HG03066 (cell line): ENCODE results near the gene IKZF1.

ENCODE experiments used
- ATAC-seq: cut with Tn5 transposase; IDR thresholded peaks from one replicate; pipeline ENCODE4 v1.9.1; 2021; ENCODE audit warnings: low read depth; ENCODE audit not compliant: unreplicated experiment

The IKZF1 gene

DNA sequence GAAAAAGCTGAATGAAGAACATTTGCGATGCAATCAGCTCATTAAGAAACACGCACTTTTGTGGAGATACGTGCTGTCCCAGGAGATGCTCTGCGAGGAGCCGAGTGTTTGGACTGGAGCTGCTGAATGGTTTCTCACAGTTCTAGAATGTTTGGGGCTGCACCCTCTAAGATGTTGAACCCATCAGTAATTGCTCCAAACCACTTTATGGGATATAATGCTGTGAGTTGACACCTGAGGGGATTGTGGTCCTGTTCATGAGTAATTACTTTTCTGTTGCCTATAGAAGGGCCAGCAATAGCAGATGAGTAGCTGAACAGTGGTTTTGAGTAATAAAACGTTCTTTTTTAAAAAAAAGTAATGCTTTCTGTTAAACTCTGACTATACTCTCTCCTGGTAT is 63.1 kb downstream of the IKZF1 start:
- ATAC-seq, result no peak

GRCh38 chr7:50368366-50368765 is 63.9 kb downstream of the IKZF1 start:
- ATAC-seq, result no peak

- no peak for ATAC-seq
These were observed 64.9 kb downstream of the IKZF1 start for GRCh38 chr7:50369143-50370026.

GRCh38 chr7:50370884-50371283 is 66.4 kb downstream of the IKZF1 start:
- no peak for ATAC-seq

- no peak for ATAC-seq
These were observed 67.1 kb downstream of the IKZF1 start for GRCh38 chr7:50371551-50372021.

- no peak for ATAC-seq
These were observed 68.4 kb downstream of the IKZF1 start for GRCh38 chr7:50372923-50373322.

GRCh38 chr7:50376056-50376820 is 71.7 kb downstream of the IKZF1 start:
- ATAC-seq, result no peak

GRCh38 chr7:50377356-50377755 is 72.8 kb downstream of the IKZF1 start:
- ATAC-seq, result no peak

DNA sequence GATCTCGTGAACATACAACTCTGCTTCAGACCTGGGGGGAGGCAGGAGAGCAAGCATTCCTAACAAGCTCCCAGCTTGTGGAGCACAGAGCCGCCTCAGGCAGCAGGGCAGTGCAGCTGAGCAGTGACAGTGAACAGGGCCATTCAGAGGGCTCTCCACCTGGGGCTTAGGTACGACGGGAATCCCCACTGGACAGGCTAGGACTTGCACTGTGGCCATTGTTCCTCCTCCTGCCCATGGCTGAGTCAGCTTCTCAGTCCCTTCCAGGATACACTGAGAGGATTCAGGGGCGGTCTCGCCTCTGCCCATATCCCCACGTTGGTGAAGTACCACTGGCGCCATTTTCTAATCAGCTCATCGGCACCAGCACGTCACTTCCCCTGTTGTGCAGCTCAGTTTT is 74.6 kb downstream of the IKZF1 start:
- no peak for ATAC-seq

DNA sequence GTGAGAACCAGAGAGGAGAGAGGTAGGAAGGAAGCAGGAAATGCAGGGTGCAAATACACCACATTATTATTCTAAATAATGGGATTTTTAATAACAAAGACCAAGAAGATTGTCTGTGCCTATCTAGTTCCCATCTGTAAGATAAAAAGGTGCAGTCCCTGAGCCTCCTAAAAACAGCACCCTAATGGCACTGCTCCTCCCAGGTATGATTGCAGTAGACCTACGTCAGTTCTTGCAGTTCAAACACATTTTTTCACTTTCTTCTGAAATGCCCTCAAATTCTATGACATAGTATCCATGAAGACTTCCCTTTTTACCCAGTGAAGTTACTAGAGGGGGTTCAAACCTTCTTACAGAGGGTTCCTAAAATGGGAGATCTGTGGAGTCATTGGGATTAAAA is 75.0 kb downstream of the IKZF1 start:
- ATAC-seq, result no peak

DNA sequence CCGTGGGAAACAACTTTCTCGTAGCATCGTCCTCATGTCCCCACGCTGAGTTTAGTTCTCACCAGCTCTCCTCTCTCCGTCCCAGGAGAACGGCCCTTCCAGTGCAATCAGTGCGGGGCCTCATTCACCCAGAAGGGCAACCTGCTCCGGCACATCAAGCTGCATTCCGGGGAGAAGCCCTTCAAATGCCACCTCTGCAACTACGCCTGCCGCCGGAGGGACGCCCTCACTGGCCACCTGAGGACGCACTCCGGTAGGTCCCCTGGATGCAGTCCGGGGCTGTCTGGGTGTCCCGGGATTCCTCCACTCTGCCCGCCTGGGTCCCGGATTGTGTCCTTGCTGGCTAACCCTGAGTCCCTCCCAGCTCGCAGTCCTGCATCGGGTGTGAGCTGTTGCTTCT is 77.9 kb downstream of the IKZF1 start:
- ATAC-seq, result no peak

DNA sequence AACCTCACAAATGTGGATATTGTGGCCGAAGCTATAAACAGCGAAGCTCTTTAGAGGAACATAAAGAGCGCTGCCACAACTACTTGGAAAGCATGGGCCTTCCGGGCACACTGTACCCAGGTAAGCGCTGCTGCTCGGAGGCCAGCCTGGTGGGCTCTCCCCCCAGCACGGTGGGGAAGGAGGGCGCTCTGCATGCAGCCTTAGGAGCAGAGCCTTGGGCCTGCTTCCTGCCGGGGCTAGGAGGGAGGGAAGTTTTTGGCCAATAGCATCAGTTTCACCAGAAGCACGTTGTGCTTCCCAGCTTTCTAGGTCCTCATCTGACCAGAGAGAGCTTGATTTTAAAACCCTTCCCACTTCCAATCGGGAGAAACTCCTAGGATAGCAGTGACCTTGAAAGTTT is 82.8 kb downstream of the IKZF1 start:
- ATAC-seq, result no peak

DNA sequence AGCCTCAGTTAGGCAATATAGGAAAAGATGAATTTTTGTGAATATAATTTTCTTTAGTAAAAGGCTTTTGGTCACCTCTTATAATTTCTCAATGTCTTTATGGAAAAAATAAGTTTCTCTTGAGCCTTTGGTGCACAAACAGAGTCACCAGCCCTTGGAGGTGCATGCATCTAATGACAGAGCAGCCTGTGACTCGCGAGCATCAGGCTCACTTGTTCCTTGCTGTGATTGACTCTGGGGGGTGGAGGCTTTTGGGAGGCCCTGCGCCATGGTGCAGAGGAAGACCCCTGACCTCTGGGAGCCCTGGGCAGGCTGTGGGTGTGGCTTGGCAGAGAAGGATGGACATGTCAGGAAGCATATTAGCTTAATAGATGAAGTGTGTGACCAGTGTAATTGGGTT is 85.4 kb downstream of the IKZF1 start:
- ATAC-seq, result no peak

GRCh38 chr7:50391386-50391785 is 86.9 kb downstream of the IKZF1 start:
- ATAC-seq, result no peak

GRCh38 chr7:50393076-50393475 is 88.6 kb downstream of the IKZF1 start:
- ATAC-seq, result no peak

- ATAC-seq, result no peak
These were observed 89.2 kb downstream of the IKZF1 start for GRCh38 chr7:50393547-50394252.

DNA sequence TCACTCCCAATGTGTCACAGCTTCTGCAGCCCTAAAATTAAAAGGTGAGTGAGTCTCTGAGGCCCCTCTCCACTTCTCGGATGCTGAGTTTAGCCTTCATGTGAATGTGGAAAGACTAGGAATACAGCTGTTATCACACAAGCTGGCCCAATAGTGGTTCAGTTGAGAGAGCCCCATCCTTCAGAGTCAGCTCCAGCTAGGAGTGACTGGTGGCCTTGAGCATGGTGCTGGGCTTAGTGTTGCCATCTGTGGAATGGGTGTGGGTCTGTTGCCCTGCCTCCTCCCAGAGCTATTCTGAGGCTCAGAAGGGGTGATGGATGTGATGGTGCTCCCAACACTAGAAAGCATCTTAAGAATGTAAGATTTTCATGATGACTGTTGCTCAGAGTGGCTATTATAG is 89.8 kb downstream of the IKZF1 start:
- ATAC-seq, result no peak

- peak; percentile 4 for ATAC-seq
These were observed 92.3 kb downstream of the IKZF1 start for GRCh38 chr7:50396856-50397255.

- peak; percentile 45 for ATAC-seq
These were observed 92.9 kb downstream of the IKZF1 start for GRCh38 chr7:50397320-50397970.

GRCh38 chr7:50397971-50398324 is 93.4 kb downstream of the IKZF1 start:
- no peak for ATAC-seq

DNA sequence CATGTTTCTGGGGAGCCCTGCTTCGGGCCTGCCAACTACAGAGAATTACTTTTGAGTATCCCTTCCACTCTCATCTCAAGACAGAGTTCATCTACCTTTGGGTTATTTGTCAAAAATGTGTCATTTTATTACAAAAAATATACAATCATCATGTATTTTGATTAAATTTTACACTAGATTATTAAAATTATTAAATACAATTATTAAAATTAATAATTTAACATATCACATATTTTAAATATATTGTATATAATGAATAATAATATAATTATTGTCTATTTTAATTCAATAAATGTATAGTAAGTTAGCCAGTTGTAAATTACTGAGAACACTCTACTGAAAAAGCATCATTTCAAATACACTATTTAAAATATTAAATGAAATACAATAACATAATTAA is 94.7 kb downstream of the IKZF1 start:
- ATAC-seq, result no peak
